Adipocyte (in vitro differentiated cells): ENCODE results near the gene FILIP1L.
A peak's percentile ranks its signal among the peaks of the same experiment; 100 is the strongest.

ENCODE experiments used
- DNase-seq: peaks from one replicate; pipeline ENCODE4 v3.0.0-alpha.2; 2015; ENCODE audit warnings: low read depth
- H3K27me3 ChIP-seq: replicated peaks from 2 replicates; pipeline ENCODE4 v1.7.0; 2013; ENCODE audit warnings: mild to moderate bottlenecking, low read length, moderate library complexity; ENCODE audit not compliant: control insufficient read depth, insufficient read depth
- H3K36me3 ChIP-seq: 2 replicates; pipeline ENCODE4 v1.7.0; 2013; ENCODE audit warnings: low read length, mild to moderate bottlenecking, moderate library complexity; ENCODE audit not compliant: control insufficient read depth, insufficient read depth, severe bottlenecking
- H3K4me1 ChIP-seq: 2 replicates; pipeline ENCODE4 v1.7.0; 2013; ENCODE audit warnings: mild to moderate bottlenecking, low read length, moderate library complexity; ENCODE audit not compliant: control insufficient read depth, insufficient read depth
- H3K4me3 ChIP-seq: 2 replicates; pipeline ENCODE4 v1.7.0; 2013; ENCODE audit warnings: mild to moderate bottlenecking, low read length, moderate library complexity
- H3K9ac ChIP-seq: 2 replicates; pipeline ENCODE4 v1.7.0; 2013; ENCODE audit warnings: mild to moderate bottlenecking, low read length, moderate library complexity
- H3K9me3 ChIP-seq: 2 replicates; pipeline ENCODE4 v1.7.0; 2013; ENCODE audit warnings: mild to moderate bottlenecking, low read length, moderate library complexity; ENCODE audit not compliant: control insufficient read depth

FILIP1L gene

DNA sequence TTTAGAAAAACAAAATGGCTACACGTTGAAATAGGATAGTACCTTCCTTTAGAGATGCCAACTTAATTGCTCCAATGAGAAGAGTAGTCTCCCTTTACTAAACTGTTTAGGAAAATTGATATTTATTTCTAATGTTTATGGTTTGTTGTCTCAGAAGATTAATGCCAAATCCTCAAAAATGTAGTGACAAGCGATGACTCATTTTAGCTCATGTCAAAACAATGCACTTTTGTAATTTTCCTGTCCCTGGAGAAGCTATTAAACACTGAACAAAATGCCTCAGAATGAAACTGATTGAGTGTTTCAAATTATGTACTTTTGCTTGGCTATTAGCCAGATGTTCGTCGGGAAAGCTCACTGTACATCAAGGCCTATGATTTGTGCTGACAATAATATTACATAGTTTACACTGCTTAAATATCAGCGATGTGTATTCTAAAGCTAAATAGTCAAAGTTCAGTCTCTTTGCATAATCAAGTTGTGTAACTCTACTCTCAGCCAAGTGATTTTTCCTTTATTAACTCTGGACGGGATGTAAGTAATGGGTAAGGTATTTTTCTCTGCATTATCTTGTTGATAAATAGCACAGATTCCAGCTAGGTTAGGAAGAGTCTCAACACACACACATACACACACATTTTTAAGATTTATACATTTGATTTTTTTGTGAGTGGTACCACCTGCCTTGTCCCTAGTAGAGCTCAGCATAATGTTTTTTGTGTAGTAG, 212.9 kb downstream of the FILIP1L start:
- DNase-seq: peak; percentile 88
- Histone ChIP-seq H3K27me3 (no peaks in the 10 kb centered on the region), H3K9me3 (no peaks in the 10 kb centered on the region), H3K9ac (peak overlapping the region; percentile 18), H3K4me1 (peaks cover 55% of the 10 kb centered on the region), H3K36me3 (no peaks in the 10 kb centered on the region), H3K4me3 (peak overlapping the region; percentile 64)

DNA sequence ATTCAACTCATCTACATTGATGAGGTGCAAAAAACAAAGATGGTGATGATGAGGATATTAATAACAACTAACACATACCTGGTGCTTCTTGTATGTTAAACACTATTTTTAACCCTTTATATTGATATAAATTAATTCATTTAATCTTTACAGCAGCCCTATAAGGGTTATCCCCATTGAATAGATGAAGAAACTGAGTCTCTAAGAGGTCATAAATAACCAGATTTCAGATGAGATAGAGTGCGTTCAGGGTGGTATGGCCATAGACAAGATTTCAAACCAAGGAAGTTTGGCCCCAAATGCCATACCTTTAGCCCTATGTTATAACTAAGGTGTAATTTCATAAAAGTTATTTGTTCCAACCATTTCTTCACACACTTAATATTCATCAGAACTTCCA, 214.1 kb downstream of the FILIP1L start:
- no peak overlapping the region for H3K9ac ChIP-seq
- H3K36me3 ChIP-seq: no peaks in the 10 kb centered on the region
- H3K27me3 ChIP-seq: no peaks in the 10 kb centered on the region
- peaks cover 66% of the 10 kb centered on the region for H3K4me1 ChIP-seq
- DNase-seq: no peak
- H3K4me3 ChIP-seq: peak overlapping the region; percentile 28
- no peaks in the 10 kb centered on the region for H3K9me3 ChIP-seq

DNA sequence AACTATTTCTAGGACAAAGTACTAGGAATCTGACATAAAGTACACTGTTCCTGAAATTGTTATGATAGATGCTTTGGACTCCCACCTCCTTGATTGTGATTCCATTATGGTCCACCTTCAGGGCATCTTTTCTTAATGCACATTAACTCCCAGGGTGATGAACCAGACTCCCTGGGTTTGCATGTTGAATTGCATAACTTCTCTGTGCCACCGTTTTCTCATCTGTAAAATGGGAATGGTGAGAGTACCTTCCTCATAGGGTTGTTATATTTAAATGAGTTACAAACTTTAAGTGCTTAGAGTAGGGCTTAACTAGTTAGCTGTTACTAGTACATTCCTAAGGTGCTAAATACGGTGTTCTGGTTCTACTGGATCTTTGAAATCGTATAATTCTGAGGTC, 214.7 kb downstream of the FILIP1L start:
- Histone ChIP-seq H3K9me3 (no peaks in the 10 kb centered on the region), H3K4me1 (peaks cover 63% of the 10 kb centered on the region), H3K27me3 (no peaks in the 10 kb centered on the region), H3K9ac (no peak overlapping the region), H3K4me3 (no peak overlapping the region), H3K36me3 (no peaks in the 10 kb centered on the region)
- no peak for DNase-seq

GRCh38 chr3:99896482-99896881, 217.8 kb downstream of the FILIP1L start:
- Histone ChIP-seq H3K27me3 (no peaks in the 10 kb centered on the region), H3K4me1 (peaks cover 40% of the 10 kb centered on the region), H3K9ac (peak overlapping the region; percentile 32), H3K36me3 (no peaks in the 10 kb centered on the region), H3K9me3 (no peaks in the 10 kb centered on the region), H3K4me3 (no peak overlapping the region)
- DNase-seq: no peak

DNA sequence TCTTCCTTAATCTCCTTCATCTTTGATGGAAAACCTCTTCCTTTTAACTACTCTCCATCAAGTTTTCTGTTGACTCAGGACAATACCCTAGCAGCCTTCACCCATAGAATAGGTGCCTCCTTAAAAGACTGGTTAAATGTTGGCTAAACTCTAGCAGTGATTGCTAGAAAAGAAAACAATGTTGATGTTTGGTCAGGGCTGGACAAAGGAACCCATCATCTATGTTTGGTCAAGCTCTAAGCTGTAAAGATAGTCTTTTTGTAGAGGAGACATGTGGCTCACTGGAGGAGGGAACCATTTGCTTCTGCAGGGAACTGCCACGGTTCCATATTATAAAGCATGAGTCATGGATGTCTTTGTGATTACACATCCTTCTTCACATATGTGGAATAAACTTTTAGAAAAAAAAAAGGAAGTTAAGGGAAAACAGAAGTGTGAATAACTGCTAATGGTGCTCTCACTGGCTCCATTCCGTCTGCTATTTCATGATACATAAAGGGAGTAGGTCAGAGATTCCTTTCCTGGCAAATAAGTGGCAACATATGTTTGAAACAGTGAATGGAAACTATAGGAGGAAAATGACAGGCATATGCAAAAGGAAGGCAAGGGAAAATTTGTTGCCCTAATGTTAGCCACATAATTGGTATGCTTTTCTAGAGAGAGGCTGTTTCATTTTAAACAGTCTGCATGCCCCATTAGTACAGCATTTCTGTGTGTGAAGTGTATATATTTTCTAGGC, 218.4 kb downstream of the FILIP1L start:
- H3K36me3 ChIP-seq: no peaks in the 10 kb centered on the region
- no peaks in the 10 kb centered on the region for H3K9me3 ChIP-seq
- no peaks in the 10 kb centered on the region for H3K27me3 ChIP-seq
- peak overlapping the region; percentile 32 for H3K9ac ChIP-seq
- peak; percentile 80 for DNase-seq
- H3K4me1 ChIP-seq: peaks cover 35% of the 10 kb centered on the region
- H3K4me3 ChIP-seq: no peak overlapping the region

GRCh38 chr3:99895131-99895696, 219.1 kb downstream of the FILIP1L start:
- Histone ChIP-seq H3K36me3 (no peaks in the 10 kb centered on the region), H3K4me1 (peaks cover 29% of the 10 kb centered on the region), H3K4me3 (no peak overlapping the region), H3K9me3 (no peaks in the 10 kb centered on the region), H3K27me3 (no peaks in the 10 kb centered on the region), H3K9ac (no peak overlapping the region)
- no peak for DNase-seq

DNA sequence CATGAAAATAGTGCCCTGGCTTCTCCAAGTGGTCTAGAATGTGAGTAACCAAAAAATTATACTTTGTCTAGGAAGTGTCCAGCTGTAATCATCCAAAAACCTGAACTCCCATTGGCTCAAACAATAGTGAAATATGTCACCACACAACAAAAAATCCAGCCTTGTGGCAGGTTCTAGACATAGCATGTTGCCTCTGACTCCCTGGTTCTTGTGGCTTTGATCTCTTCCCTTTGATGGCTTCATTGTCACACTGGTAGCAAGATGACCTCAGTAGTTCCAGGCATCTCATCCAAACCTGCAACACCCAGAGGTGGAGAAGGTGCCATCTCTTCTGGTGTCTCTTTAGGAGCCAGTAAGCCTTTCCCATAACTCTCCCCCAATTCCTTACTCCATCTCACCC, 222.0 kb downstream of the FILIP1L start:
- Histone ChIP-seq H3K4me1 (peaks cover 15% of the 10 kb centered on the region), H3K27me3 (no peaks in the 10 kb centered on the region), H3K4me3 (no peak overlapping the region), H3K9me3 (no peaks in the 10 kb centered on the region), H3K36me3 (no peaks in the 10 kb centered on the region), H3K9ac (no peak overlapping the region)
- DNase-seq: no peak

GRCh38 chr3:99891610-99892285, 222.6 kb downstream of the FILIP1L start:
- DNase-seq: no peak
- Histone ChIP-seq H3K27me3 (no peaks in the 10 kb centered on the region), H3K36me3 (no peaks in the 10 kb centered on the region), H3K4me3 (no peak overlapping the region), H3K9me3 (no peaks in the 10 kb centered on the region), H3K9ac (no peak overlapping the region), H3K4me1 (peaks cover 15% of the 10 kb centered on the region)

DNA sequence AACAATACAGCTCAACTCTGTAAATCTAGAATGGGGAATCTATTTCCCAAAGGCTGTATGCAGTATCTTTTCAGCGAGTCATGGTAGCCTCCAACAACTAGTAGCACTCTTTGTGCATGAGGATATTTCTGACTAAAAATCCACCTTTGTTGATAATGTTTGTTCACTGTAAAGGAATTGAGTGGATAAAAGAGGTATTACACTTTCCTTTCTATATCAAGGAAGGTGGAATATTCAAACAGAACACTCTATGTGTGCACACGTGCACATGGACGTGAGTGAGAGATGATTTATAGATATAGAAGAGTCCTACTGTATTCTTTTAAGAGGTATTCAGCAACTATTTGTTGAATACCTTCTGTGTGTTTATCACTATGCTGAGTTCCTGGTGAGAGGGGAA, 228.4 kb downstream of the FILIP1L start:
- DNase-seq: no peak
- H3K4me3 ChIP-seq: no peak overlapping the region
- H3K9ac ChIP-seq: no peak overlapping the region
- peaks cover 10% of the 10 kb centered on the region for H3K4me1 ChIP-seq
- no peaks in the 10 kb centered on the region for H3K9me3 ChIP-seq
- no peaks in the 10 kb centered on the region for H3K36me3 ChIP-seq
- H3K27me3 ChIP-seq: no peaks in the 10 kb centered on the region

GRCh38 chr3:99885085-99885484, 229.2 kb downstream of the FILIP1L start:
- Histone ChIP-seq H3K36me3 (no peaks in the 10 kb centered on the region), H3K4me1 (peaks cover 12% of the 10 kb centered on the region), H3K4me3 (no peak overlapping the region), H3K27me3 (no peaks in the 10 kb centered on the region), H3K9me3 (no peaks in the 10 kb centered on the region), H3K9ac (no peak overlapping the region)
- no peak for DNase-seq

- no peak for DNase-seq
- Histone ChIP-seq H3K36me3 (no peaks in the 10 kb centered on the region), H3K9me3 (no peaks in the 10 kb centered on the region), H3K27me3 (no peaks in the 10 kb centered on the region), H3K4me3 (no peak overlapping the region), H3K4me1 (peaks cover 12% of the 10 kb centered on the region), H3K9ac (no peak overlapping the region)
Observed at GRCh38 chr3:99884484-99884883, 229.8 kb downstream of the FILIP1L start.
